ENCODE measurements around the gene NGEF. TPM values are rescaled to one million over a fixed set of nuclear protein-coding genes. Genes with fewer than 3 reads are reported as not detected.

The NGEF gene
- total RNA-seq, 1 experiment from 2014 or later = 5.4 TPM

- no peaks in the 10 kb centered on the region for H3K4me1 Mint-ChIP-seq
- no peak overlapping the region for H3K27ac Mint-ChIP-seq
- TF ChIP-seq ZNF671 (CRISPR knock-in tag; IDR thresholded peaks at IDR 0.05) = no peak
- TF ChIP-seq ZNF532 (CRISPR knock-in tag; IDR thresholded peaks at IDR 0.05; ENCODE audit: borderline replicate concordance) = no peak
- TF ChIP-seq ZNF317 (CRISPR knock-in tag; IDR thresholded peaks at IDR 0.05; ENCODE audit: borderline replicate concordance, low read depth) = no peak
- no peak for TF ChIP-seq ZNF281 (CRISPR knock-in tag; IDR thresholded peaks at IDR 0.05)
- TF ChIP-seq NR3C1 (CRISPR knock-in tag; conservative IDR thresholded peaks at IDR 0.05; ENCODE audit: low read depth) = no peak
- no peak for TF ChIP-seq USF2 (CRISPR knock-in tag; IDR thresholded peaks at IDR 0.05)
- no peak for TF ChIP-seq CBFB (CRISPR knock-in tag; IDR thresholded peaks at IDR 0.05; ENCODE audit: low read depth)
- no peak for TF ChIP-seq SMAD4 (CRISPR knock-in tag; IDR thresholded peaks at IDR 0.05)
- no peak for TF ChIP-seq ZNF512 (CRISPR knock-in tag; IDR thresholded peaks at IDR 0.05; ENCODE audit: borderline replicate concordance)
- TF ChIP-seq EMX1 (CRISPR knock-in tag; IDR thresholded peaks at IDR 0.05) = no peak
- TF ChIP-seq E2F4 (CRISPR knock-in tag; IDR thresholded peaks at IDR 0.05; ENCODE audit: borderline replicate concordance, low read depth) = no peak
- TF ChIP-seq ELF4 (CRISPR knock-in tag; IDR thresholded peaks at IDR 0.05; ENCODE audit: low read depth) = no peak
- TF ChIP-seq TP53 (CRISPR knock-in tag; IDR thresholded peaks at IDR 0.05) = no peak
- no peak for TF ChIP-seq TCF7 (CRISPR knock-in tag; IDR thresholded peaks at IDR 0.05; ENCODE audit: low read depth)
- no peak for TF ChIP-seq FOXK1 (CRISPR knock-in tag; IDR thresholded peaks at IDR 0.05)
- no peak for ATAC-seq
- H3K36me3 Mint-ChIP-seq = peaks cover 25% of the 10 kb centered on the region
- ChIA-PET POLR2A (no interaction called here), CTCF (no interaction called here)
- no peaks in the 10 kb centered on the region for H3K27me3 Mint-ChIP-seq (ENCODE audit: low read depth)
- H3K4me3 Mint-ChIP-seq = no peak overlapping the region
- no peak for DNase-seq (ENCODE audit: low spot score)
- peaks cover 40% of the 10 kb centered on the region for H3K9me3 Mint-ChIP-seq
These were observed 99.2 kb downstream of the NGEF start for GRCh38 chr2:232913903-232914302.
